HepG2 (cell line): ENCODE results near the gene CFAP210. TPM values are rescaled to one million over a fixed set of nuclear protein-coding genes. Genes with fewer than 3 reads are reported as not detected.

Source experiments
- AGO1 ChIP-seq: fragments of 200-400 bp; formaldehyde crosslinking; IDR thresholded peaks from 2 replicates; pipeline ENCODE4 v1.6.1; 2017; ENCODE audit warnings: mild to moderate bottlenecking, low read depth, low read length, moderate library complexity; ENCODE audit not compliant: poor library complexity, severe bottlenecking
- ARID3A ChIP-seq: IDR thresholded peaks from 2 replicates; pipeline ENCODE4 v1.6.1; 2012; ENCODE audit warnings: low read depth, low read length, improper control_type of control experiment
- DR1 ChIP-seq: sonication (generic); formaldehyde crosslinking; IDR thresholded peaks from 2 replicates; pipeline ENCODE4 v1.8.0; 2021; ENCODE audit warnings: mild to moderate bottlenecking, missing genetic modification reagents, inconsistent platforms
- FOXA1 ChIP-seq, 2 experiments: fragments of 450-650 bp in 1 of 2; sonication (generic) in 1 of 2; formaldehyde crosslinking in 1 of 2; IDR thresholded peaks; 2 replicates each; pipeline versions ENCODE4 v1.4.0 to v1.6.1; 2016 to 2020; ENCODE audit warnings: missing genetic modification reagents in 1 of 2
- FOXJ3 ChIP-seq: sonication (generic); formaldehyde crosslinking; IDR thresholded peaks from 2 replicates; pipeline ENCODE4 v1.4.0; 2020; ENCODE audit warnings: missing genetic modification reagents, mild to moderate bottlenecking, borderline replicate concordance
- HNRNPH1 ChIP-seq: fragments of 200-400 bp; formaldehyde crosslinking; optimal IDR thresholded peaks from 2 replicates; pipeline ENCODE3; 2017; ENCODE audit warnings: mild to moderate bottlenecking, low read depth, low read length
- IKZF1 ChIP-seq: fragments of 450-650 bp; IDR thresholded peaks from 2 replicates; pipeline ENCODE4 v1.7.1; 2016
- LRRFIP1 ChIP-seq: sonication (generic); formaldehyde crosslinking; conservative IDR thresholded peaks from 2 replicates; pipeline ENCODE4 v1.4.0; 2020; ENCODE audit warnings: missing genetic modification reagents
- MIER3 ChIP-seq: IDR thresholded peaks from 2 replicates; pipeline ENCODE4 v1.6.1; 2016; ENCODE audit warnings: missing compliant biosample characterization, borderline replicate concordance
- MXD1 ChIP-seq: sonication (generic); formaldehyde crosslinking; IDR thresholded peaks from 2 replicates; pipeline ENCODE4 v1.4.0; 2020; ENCODE audit warnings: mild to moderate bottlenecking, missing genetic modification reagents
- RAD51 ChIP-seq: fragments of 450-650 bp; IDR thresholded peaks from 2 replicates; pipeline ENCODE4 v1.6.1; 2016; ENCODE audit warnings: borderline replicate concordance
- SATB2 ChIP-seq: sonication (generic); formaldehyde crosslinking; IDR thresholded peaks from 2 replicates; pipeline ENCODE4 v1.5.0; 2020; ENCODE audit warnings: missing genetic modification reagents
- SMAD1 ChIP-seq: sonication (generic); formaldehyde crosslinking; IDR thresholded peaks from 2 replicates; pipeline ENCODE4 v1.4.0; 2020; ENCODE audit warnings: missing genetic modification reagents, low read depth, mild to moderate bottlenecking, borderline replicate concordance
- SUZ12 ChIP-seq: fragments of 150-350 bp; IDR thresholded peaks from 2 replicates; pipeline ENCODE4 v1.6.1; 2014; ENCODE audit warnings: low read depth, low read length
- TFAP4 ChIP-seq: sonication (generic); IDR thresholded peaks from 2 replicates; pipeline ENCODE4 v1.6.1; 2016; ENCODE audit warnings: low read depth, borderline replicate concordance
- ZNF256 ChIP-seq: sonication (generic); formaldehyde crosslinking; conservative IDR thresholded peaks from 2 replicates; pipeline ENCODE4 v1.4.0; 2020; ENCODE audit warnings: missing genetic modification reagents
- ZNF326 ChIP-seq: sonication (generic); formaldehyde crosslinking; IDR thresholded peaks from 2 replicates; pipeline ENCODE4 v1.4.0; 2020; ENCODE audit warnings: missing genetic modification reagents, borderline replicate concordance
- ZNF331 ChIP-seq: sonication (generic); formaldehyde crosslinking; IDR thresholded peaks from 2 replicates; pipeline ENCODE4 v1.4.0; 2020; ENCODE audit warnings: missing genetic modification reagents
- ZNF354B ChIP-seq: sonication (generic); formaldehyde crosslinking; IDR thresholded peaks from 2 replicates; pipeline ENCODE4 v1.8.0; 2022; ENCODE audit warnings: mild to moderate bottlenecking, missing genetic modification reagents
- ZNF547 ChIP-seq: sonication (generic); formaldehyde crosslinking; IDR thresholded peaks from 2 replicates; pipeline ENCODE4 v1.5.1; 2020; ENCODE audit warnings: mild to moderate bottlenecking, missing genetic modification reagents
- ZNF598 ChIP-seq: sonication (generic); formaldehyde crosslinking; IDR thresholded peaks from 2 replicates; pipeline ENCODE4 v1.5.1; 2020; ENCODE audit warnings: mild to moderate bottlenecking, missing genetic modification reagents, borderline replicate concordance
- ZNF891 ChIP-seq: sonication (generic); formaldehyde crosslinking; IDR thresholded peaks from 2 replicates; pipeline ENCODE4 v1.5.0; 2020; ENCODE audit warnings: mild to moderate bottlenecking, missing genetic modification reagents
- polyA plus RNA-seq, 8 experiments: library from polyadenylated mRNA; depleted of rRNA in 3 of 8; stranded (reverse) in 7 of 8; unstranded in 1 of 8; fragments of >200 nt; fragmentation: Illumina TruSeq in 4 of 8; extraction: Trizol in 4 of 8; gene quantifications; 2 replicates each; pipeline versions ENCODE4 v1.2.1 to v1.2.3, GENCODE V29; 2011 to 2016; ENCODE audit warnings: low read depth in 4 of 8, missing spikeins in 1 of 8, mixed read lengths in 1 of 8; ENCODE audit not compliant: insufficient read depth in 1 of 8
- total RNA-seq, 5 experiments: library from RNA; depleted of rRNA; stranded (reverse); fragments of >200 nt; fragmentation: Illumina TruSeq; extraction: Trizol; gene quantifications; 2 replicates each; pipeline ENCODE4 v1.2.3, GENCODE V29; 2016; ENCODE audit warnings: low read depth in 1 of 5

CFAP210 gene
- total and polyA plus RNA-seq, 2 of the 13 experiments (the other 11 are each of a cell fraction or from before 2014, with no cell fraction given), result 0.18 TPM; not detected in 1

GRCh38 chr2:169694113-169694893 is at the start of gene CFAP210, which contains the start of gene PHOSPHO2 (continued):
- TF ChIP-seq ARID3A (no peak), SMAD1 (CRISPR knock-in tag) (peak; percentile 75; the same call in 1 of the 2 replicates), ZNF891 (CRISPR knock-in tag) (peak; percentile 99), SUZ12 (no peak), MXD1 (CRISPR knock-in tag) (peak; percentile 97), FOXA1 (IDR thresholded peaks at IDR 0.05) (no peak), FOXA1 (CRISPR knock-in tag; IDR thresholded peaks at IDR 0.05) (no peak), SATB2 (CRISPR knock-in tag) (peak; percentile 89), IKZF1 (no peak), ZNF331 (peak; percentile 80; the same call in 1 of the 2 replicates), TFAP4 (peak; percentile 73; the same call in 1 of the 2 replicates), ZNF598 (CRISPR knock-in tag) (peak; percentile 99), FOXJ3 (peak; percentile 88), ZNF326 (CRISPR knock-in tag) (no peak), AGO1 (no peak), HNRNPH1 (no peak), DR1 (CRISPR knock-in tag) (peak; percentile 73), ZNF547 (CRISPR knock-in tag) (peak; percentile 88; the same call in 1 of the 2 replicates), ZNF354B (CRISPR knock-in tag) (peak; percentile 71; the same call in 1 of the 2 replicates), RAD51 (no peak), ZNF256 (CRISPR knock-in tag) (peak; percentile 82), LRRFIP1 (CRISPR knock-in tag) (0 out of 2 replicates have a peak, but pooled peaks have one; percentile 46), MIER3 (CRISPR knock-in tag) (peak; percentile 31; the same call in 1 of the 2 replicates)
